HL-60/S4 treated with retinoic acid at 250 ng/mL for 4 days and 3 days (cell line): ENCODE measurements around the gene ZNF136.

Experiments used
- in situ Hi-C: fragments of 300-500 bp; cut with MboI; formaldehyde crosslinking; loops from 2 replicates; pipeline ENCODE4 v1.7.0; 2022; ENCODE audit warnings: low sequenced_read_pairs

The ZNF136 gene

GRCh38 chr19:12187625-12188024 lies 24.7 kb downstream of the ZNF136 start:
- in situ Hi-C loops = no loop called here

DNA sequence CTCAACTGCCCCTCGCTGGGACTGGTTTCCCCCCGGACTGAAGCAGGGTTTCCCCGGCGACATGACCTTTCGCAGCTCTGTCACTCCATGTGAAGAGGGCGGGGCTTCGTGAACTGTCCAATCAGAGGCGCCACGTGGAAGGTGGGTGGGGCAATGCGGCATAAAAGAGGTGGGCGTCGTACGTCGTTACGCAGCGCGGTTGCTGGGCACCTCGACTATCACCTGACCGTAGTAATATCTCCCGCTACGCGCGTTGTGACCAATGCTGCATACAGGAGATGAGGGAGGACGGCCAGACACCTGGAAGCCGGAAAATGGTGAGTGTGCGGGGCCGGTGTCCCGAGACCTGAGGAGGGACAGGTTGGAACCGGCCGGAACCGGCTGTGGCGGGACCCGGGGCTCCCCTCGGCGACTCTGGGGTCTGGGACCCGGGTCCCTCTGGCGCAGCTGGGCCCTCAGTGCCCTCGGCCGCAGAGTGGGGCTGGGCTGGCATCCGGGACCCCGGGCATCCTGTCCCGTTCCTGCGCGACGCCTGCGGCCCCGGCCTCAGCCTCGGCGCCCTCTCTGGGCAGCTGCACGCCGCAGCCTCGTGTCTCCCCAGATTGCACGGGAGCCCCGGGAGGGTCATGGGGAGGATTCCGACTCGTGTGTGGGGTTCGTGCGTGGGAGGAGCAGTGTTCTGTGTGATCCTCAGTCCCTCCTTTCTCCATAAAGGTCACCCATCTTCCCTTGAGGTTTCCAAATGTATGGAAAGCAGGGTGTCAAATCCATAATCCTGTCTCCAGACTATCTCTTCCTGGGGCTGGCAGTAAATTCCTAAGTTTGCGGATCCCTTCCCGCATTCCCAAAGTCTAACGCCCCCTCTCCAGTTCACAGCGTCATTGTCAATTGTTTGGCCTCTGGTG lies 32.2 kb downstream of the ZNF136 start:
- in situ Hi-C loops = no loop called here

DNA sequence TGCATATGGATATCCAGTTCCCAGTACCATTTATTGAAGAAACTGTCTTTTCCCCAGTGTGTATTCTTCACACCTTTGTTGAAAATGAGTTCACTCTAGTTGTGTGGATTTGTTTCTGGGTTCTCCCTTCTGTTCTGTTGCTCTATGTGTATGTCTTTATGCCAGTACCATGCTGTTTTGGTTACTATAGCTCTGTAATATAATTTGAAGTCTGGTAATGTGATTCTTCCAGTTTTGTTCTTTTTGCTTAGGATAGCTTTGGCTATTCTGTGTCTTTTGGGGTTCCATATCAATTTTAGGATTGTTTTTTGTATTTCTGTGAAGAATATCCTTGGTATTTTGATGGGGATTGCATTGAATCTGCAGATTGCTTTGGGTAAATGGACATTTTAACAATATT lies 35.2 kb downstream of the ZNF136 start:
- in situ Hi-C loops = no loop called here

- in situ Hi-C loops = no loop called here
These were observed 37.0 kb downstream of the ZNF136 start for GRCh38 chr19:12199757-12200419.

DNA sequence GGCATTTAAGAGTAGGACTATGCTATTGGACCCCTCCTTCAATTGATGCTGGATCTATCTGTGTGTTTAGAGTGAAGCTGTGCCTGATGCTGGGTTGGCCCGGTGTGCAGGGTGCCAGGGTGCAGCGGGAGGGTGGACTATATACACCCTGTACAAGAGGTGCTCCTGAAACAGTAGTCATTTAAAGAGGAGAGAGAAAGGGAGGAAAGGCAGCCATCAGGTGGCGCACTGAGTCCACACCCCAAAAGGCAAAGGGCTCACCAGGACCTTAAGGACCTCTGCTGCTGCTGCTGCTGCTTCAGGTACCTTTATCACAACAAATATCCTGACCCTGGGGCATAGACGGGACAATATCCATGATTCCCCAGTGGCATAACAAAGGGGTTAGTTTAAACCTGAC lies 39.4 kb downstream of the ZNF136 start:
- in situ Hi-C loops = no loop called here

DNA sequence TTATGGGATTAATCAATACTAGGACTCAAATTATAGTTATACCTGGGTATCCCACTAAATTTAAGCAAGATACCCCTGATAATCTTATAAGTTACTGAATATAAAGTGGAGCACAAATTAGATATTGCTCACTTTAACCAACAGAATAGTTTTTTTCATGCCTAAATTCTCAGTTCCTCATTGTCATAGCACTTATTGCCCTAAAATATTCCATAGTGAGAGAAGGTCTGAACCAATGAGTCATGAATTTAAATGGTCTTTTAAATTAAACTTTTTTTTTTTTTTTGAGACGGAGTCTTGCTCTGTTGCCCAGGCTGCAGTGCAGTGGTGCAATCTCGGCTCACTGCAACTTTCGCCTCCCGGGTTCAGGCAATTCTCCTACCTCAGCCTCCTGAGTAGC lies 42.4 kb downstream of the ZNF136 start:
- in situ Hi-C loops = no loop called here

DNA sequence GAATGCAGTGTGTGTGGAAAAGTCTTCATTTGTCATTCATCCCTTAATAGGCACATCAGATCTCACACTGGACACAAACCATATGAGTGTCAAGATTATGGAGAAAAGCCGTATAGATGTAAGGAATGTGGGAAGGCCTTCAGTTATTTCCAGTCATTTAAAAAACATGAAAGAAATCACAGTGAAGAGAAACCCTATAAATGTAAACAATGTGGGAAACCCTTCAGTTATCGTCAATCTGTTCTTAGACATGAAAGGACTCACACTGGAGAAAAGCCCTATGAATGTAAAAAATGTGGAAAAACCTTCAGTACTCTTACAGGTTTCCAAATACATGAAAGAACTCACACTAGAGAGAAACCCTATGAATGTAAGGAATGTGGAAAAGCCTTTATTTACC lies 45.3 kb downstream of the ZNF136 start:
- in situ Hi-C loops = no loop called here

GRCh38 chr19:12217332-12217731 lies 54.4 kb downstream of the ZNF136 start:
- in situ Hi-C loops = no loop called here

DNA sequence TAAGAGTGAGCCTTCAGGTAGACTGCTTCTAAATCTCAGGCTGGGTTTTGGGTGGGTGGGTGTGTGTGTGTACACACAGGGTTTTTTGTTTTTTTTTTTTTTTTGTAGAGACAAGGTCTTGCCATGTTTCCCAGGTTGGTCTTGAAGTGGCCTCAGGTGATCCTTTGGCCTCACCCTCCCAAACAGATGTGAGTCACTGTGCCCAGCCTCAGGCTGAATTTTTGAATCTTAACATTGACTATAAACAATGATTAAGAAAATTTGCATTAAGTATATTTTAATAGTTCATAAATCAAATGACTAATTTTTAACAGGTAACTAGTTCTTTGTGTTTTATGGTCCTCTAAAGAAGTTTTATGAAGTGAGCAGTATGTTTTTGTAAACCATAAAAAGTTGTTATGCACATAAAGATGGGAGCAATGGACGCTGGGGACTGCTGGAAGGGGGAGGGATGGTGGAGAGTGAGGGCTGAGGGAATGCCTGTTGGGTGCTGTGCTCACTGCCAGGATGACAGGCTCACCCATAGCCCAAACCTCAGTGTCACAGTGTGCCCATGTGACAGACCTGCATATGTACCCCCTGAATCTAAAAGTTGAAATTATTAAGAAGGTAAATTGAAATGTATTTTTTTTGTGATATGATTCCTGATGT lies 60.2 kb downstream of the ZNF136 start:
- in situ Hi-C loops = no loop called here

GRCh38 chr19:12224676-12225075 lies 61.8 kb downstream of the ZNF136 start:
- in situ Hi-C loops = no loop called here

GRCh38 chr19:12229990-12230389 lies 67.1 kb downstream of the ZNF136 start:
- in situ Hi-C loops = no loop called here

- in situ Hi-C loops = no loop called here
These were observed 68.1 kb downstream of the ZNF136 start for GRCh38 chr19:12230751-12231733.

DNA sequence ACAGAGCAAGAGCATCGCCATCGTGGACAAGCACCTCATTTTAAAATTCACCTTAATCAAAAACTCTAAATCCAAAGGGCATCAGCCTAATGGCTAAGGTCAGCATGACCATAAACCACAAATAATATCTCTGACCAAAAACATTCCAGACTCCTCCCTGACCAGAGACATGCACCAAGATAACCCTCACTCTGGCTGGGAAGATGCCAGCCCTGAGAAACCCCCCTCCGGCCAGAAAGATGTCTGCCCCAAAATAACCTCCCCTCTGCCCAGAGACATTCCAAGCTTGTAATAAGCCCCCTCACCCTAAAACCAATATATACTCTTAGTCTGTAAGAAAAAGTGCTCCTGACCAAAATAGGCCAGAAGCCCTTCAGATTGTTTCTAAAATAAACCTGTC lies 70.1 kb downstream of the ZNF136 start:
- in situ Hi-C loops = no loop called here

DNA sequence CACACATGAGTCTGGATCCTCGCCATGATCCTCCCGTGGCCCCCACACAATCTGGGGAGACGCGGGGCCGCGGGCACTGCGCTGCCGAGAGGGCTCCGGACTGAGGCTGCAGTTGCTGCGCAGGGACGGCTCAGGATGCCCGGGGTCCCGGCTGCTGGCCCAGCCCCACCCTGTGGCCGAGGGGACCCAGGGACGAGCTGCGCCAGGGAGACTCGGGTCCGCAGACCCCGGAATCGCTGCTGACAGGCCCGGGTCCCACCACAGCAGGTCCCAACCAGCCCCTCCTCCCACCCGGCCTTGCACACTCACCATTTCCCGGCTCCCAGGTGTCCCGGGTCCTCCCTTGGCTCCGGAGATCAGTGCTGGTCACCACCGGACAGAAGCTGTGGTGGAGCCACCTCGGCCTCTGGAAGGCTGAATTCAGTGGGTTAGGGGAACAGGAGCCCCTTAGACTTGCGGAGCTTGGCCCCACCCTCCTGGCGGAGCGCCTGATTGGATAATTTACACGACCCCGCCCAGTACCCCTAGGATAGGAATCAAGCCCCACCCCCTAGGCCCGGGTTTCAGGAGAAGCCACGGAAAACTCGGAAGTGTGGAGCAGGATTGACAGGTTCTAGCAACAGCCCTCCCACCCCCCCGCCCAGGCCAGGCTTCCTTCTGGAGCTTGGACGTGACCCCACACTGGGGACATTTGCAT lies 74.4 kb downstream of the ZNF136 start:
- in situ Hi-C loops = no loop called here
